BJ (cell line): ENCODE measurements around the gene DSG2. TPM values are rescaled to one million over a fixed set of nuclear protein-coding genes. Genes with fewer than 3 reads are reported as not detected.

Experiments used
- CTCF ChIA-PET: fragments of 350-600 bp; formaldehyde crosslinking; extraction: SDS; loops from one replicate; lab custom pipeline; 2021; ENCODE audit warnings: antibody characterized with exemption, inconsistent platforms; lab: Yijun Ruan, JAX
- POLR2A ChIA-PET: fragments of 300-600 bp; sonication (Branson Sonifier 250); formaldehyde crosslinking; extraction: SDS; loops from one replicate; lab custom pipeline; 2021; ENCODE audit warnings: antibody characterized with exemption; lab: Charles Lee
- DNase-seq: peaks from one replicate; pipeline ENCODE4 v3.0.0-alpha.2; 2011; ENCODE audit warnings: low read depth
- H3K27me3 ChIP-seq: 2 replicates; pipeline ENCODE4 v1.6.0; 2011; ENCODE audit warnings: low read length; ENCODE audit not compliant: control insufficient read depth, insufficient read depth
- H3K36me3 ChIP-seq: 2 replicates; pipeline ENCODE4 v1.5.1; 2011; ENCODE audit warnings: low read length; ENCODE audit not compliant: control insufficient read depth, insufficient read depth
- H3K4me3 ChIP-seq: 2 replicates; pipeline ENCODE4 v1.5.1; 2011; ENCODE audit warnings: low read depth, mild to moderate bottlenecking, control low read depth, low read length
- polyA plus RNA-seq: library from polyadenylated mRNA; depleted of rRNA; stranded (reverse); fragments of >200 nt; gene quantifications from 2 replicates; pipeline ENCODE4 v1.2.3, GENCODE V29; 2011
- TF ChIP-seq, protein P1 (sequence below): IDR thresholded peaks from 2 replicates; pipeline ENCODE4 v1.5.1; 2011; ENCODE audit warnings: low read depth, mild to moderate bottlenecking, control low read depth, inconsistent platforms, low read length, moderate library complexity; ENCODE audit not compliant: insufficient read depth

Gene DSG2
- polyA plus RNA-seq, 1 experiment: 0.01 TPM

DNA sequence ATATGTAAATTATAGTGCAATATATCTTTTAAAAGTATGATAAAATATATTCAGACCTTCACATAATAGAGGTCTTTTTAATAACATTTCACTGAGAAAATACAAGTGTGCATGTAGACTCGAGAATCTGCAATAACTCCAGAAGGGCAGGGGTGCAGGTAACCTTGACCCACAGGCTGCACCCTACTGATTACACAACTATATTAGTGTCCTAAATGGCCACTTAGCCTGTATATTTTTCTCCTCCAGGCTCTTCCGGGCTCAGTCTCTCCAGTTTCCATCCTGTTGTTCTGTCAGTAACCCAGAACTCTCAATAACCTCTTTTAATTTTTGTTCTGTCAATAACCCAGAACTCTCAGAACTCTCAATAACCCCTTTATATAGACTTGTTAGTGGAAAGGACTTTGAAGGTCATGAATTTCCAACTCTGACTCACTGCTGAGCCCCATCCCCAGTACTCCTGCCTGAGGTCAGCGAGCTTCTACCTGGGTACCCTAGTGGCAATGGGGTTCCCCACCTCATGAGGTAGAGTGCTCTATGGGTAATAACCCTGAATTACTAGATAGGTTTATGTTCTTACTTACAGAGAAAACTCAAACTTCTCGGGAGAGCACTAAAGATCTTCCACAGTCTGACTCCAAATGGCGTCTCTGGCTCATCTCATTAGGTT is 85.3 kb downstream of the DSG2 start:
- Histone ChIP-seq H3K4me3 (no peak overlapping the region), H3K36me3 (no peaks in the 10 kb centered on the region), H3K27me3 (no peaks in the 10 kb centered on the region)
- TF ChIP-seq, protein P1, sequence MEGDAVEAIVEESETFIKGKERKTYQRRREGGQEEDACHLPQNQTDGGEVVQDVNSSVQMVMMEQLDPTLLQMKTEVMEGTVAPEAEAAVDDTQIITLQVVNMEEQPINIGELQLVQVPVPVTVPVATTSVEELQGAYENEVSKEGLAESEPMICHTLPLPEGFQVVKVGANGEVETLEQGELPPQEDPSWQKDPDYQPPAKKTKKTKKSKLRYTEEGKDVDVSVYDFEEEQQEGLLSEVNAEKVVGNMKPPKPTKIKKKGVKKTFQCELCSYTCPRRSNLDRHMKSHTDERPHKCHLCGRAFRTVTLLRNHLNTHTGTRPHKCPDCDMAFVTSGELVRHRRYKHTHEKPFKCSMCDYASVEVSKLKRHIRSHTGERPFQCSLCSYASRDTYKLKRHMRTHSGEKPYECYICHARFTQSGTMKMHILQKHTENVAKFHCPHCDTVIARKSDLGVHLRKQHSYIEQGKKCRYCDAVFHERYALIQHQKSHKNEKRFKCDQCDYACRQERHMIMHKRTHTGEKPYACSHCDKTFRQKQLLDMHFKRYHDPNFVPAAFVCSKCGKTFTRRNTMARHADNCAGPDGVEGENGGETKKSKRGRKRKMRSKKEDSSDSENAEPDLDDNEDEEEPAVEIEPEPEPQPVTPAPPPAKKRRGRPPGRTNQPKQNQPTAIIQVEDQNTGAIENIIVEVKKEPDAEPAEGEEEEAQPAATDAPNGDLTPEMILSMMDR: no peak
- ChIA-PET POLR2A (no interaction called here), CTCF (no interaction called here)
- DNase-seq: no peak

DNA sequence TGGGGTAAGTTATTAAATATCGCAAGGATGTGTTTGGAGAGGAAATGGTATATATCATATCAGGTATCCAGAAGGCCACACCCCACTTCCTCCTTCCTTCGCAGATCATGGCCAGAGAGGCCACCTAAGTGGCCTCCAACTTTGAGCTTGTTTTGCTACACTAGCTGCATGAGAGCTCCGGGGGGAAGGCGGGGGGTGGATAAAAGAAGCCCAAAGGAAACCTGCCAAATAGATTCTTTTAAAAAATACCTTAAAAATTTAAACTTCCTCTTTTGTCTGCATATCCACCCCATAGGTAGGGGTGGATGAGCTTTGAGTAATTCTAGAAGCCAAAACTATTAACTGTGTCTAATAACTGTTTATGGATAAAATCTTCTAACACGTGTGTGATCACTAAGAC is 88.0 kb downstream of the DSG2 start:
- Histone ChIP-seq H3K4me3 (no peak overlapping the region), H3K36me3 (no peaks in the 10 kb centered on the region), H3K27me3 (no peaks in the 10 kb centered on the region)
- CTCF ChIA-PET: no interaction called here
- no peak for DNase-seq
- POLR2A ChIA-PET: no interaction called here
- TF ChIP-seq, protein P1: no peak

DNA sequence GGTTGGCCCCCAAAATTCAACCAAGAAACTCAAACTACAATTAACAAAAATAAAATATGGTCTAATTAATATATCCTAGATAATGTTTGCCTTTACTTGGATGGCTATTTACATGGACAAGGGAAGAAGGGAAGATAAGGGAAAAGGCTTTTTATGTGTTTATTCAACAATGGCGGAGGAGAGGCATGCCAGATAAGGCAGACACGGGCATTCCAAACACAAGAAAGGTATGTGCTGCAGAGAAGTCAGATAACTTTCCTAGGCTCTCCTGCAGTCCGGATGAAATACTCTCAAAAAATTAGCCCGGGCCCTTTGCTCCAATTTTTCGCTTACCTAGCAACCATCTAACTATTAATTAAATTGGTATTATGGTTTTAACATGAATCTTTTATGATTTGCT is 88.6 kb downstream of the DSG2 start:
- H3K4me3 ChIP-seq: no peak overlapping the region
- H3K36me3 ChIP-seq: no peaks in the 10 kb centered on the region
- H3K27me3 ChIP-seq: no peaks in the 10 kb centered on the region
- no peak for DNase-seq
- POLR2A ChIA-PET: no interaction called here
- CTCF ChIA-PET: no interaction called here
- TF ChIP-seq, protein P1: no peak

DNA sequence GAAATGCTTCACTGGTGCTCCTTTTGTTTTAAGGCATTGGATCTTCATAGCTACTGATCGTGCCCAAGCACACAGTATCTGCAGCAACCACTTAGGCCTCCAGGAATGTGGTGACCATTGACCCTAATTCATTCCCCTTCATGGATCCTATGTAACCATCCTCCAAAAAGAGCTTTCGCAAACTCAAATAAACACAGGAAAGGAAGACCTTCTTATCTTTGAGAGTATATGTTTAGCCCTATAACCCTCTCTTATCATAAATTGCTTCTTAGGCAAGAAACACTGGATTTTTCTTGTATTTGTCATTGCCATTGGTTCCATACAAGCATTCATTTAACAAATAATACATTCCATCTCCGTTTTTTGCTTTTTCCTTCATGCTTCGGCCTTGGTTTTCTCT is 89.6 kb downstream of the DSG2 start:
- TF ChIP-seq, protein P1: no peak
- Histone ChIP-seq H3K36me3 (no peaks in the 10 kb centered on the region), H3K4me3 (no peak overlapping the region), H3K27me3 (no peaks in the 10 kb centered on the region)
- ChIA-PET POLR2A (no interaction called here), CTCF (interaction anchor here (0.7 kb wide), 1 partner anchor 9 kb away, joined by 3 read pairs; no protein-coding TSS in a partner anchor)
- DNase-seq: no peak

DNA sequence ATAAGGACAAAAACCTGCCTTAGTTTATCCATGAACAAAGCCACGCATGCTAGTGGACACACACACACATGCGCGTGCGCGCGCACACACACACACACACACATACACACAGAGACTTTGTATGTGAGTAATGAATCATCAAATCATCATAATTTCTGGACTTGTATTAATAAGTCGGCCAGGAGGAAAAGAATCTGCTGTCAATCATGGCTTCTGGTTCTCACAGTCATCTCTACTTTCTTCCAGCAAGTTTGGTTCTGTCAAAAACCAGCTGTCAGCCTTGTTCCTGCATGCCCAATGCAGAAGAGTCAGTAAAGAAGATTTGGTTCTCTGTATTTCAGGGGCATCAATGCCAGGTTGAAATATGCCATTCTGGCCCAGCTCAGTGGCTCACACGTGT is 92.6 kb downstream of the DSG2 start:
- no peak overlapping the region for H3K4me3 ChIP-seq
- POLR2A ChIA-PET: no interaction called here
- DNase-seq: no peak
- CTCF ChIA-PET: no interaction called here
- no peaks in the 10 kb centered on the region for H3K36me3 ChIP-seq
- TF ChIP-seq, protein P1: no peak
- H3K27me3 ChIP-seq: no peaks in the 10 kb centered on the region
